CD8-positive, alpha-beta memory T cell (primary cell): ENCODE measurements around the gene SERGEF. TPM values are rescaled to one million over a fixed set of nuclear protein-coding genes. Genes with fewer than 3 reads are reported as not detected.

Source experiments
- CTCF ChIA-PET: fragments of 350-600 bp; sonication (Branson Sonifier 250); formaldehyde crosslinking; loops from one replicate; lab custom pipeline; 2021; ENCODE audit warnings: antibody characterized with exemption; lab: Charles Lee
- POLR2A ChIA-PET: fragments of 350-600 bp; sonication (Branson Sonifier 250); formaldehyde crosslinking; loops from one replicate; lab custom pipeline; 2021; ENCODE audit warnings: antibody characterized with exemption; lab: Charles Lee
- DNase-seq, 5 donors: peaks; one replicate each; pipeline versions ENCODE4 v3.0.0 to v3.0.0-alpha.2; 2020 to 2022; ENCODE audit warnings: mixed read lengths in 1 of 5
- H3K27ac ChIP-seq: one replicate; pipeline ENCODE4 v1.7.0; 2013; ENCODE audit warnings: low read depth, mild to moderate bottlenecking, low read length, moderate library complexity
- H3K27me3 ChIP-seq: 2 replicates; pipeline ENCODE4 v1.7.0; 2013; ENCODE audit warnings: low read length, mild to moderate bottlenecking; ENCODE audit not compliant: insufficient read depth, poor library complexity, severe bottlenecking
- H3K36me3 ChIP-seq: 2 replicates; pipeline ENCODE4 v1.7.0; 2013; ENCODE audit warnings: mild to moderate bottlenecking, low read length, moderate library complexity; ENCODE audit not compliant: insufficient read depth
- H3K4me1 ChIP-seq: 2 replicates; pipeline ENCODE4 v1.7.0; 2013; ENCODE audit warnings: mild to moderate bottlenecking, low read length, moderate library complexity; ENCODE audit not compliant: insufficient read depth
- H3K4me3 ChIP-seq: 2 replicates; pipeline ENCODE4 v1.7.0; 2013; ENCODE audit warnings: mild to moderate bottlenecking, low read length
- H3K9me3 ChIP-seq: 2 replicates; pipeline ENCODE4 v1.7.0; 2013; ENCODE audit warnings: mild to moderate bottlenecking, low read length
- H3K27ac Mint-ChIP-seq, 8 donors: one replicate each; pipeline ENCODE4 v1.8.0; 2020 to 2021; ENCODE audit warnings: mixed read lengths in 8 of 8, mild to moderate bottlenecking in 6 of 8, inconsistent platforms in 3 of 8, moderate library complexity in 3 of 8
- H3K27me3 Mint-ChIP-seq, 2 donors: one replicate each; pipeline ENCODE4 v1.8.0; 2020 to 2021; ENCODE audit warnings: mixed read lengths in 2 of 2, mild to moderate bottlenecking in 1 of 2, moderate library complexity in 1 of 2
- H3K36me3 Mint-ChIP-seq, 3 donors: one replicate each; pipeline ENCODE4 v1.8.0; 2020 to 2021; ENCODE audit warnings: mixed read lengths in 3 of 3, inconsistent platforms in 1 of 3, mild to moderate bottlenecking in 1 of 3
- H3K4me1 Mint-ChIP-seq, 3 donors: one replicate each; pipeline ENCODE4 v1.8.0; 2020 to 2021; ENCODE audit warnings: mixed read lengths in 3 of 3, inconsistent platforms in 1 of 3, mild to moderate bottlenecking in 1 of 3
- H3K4me3 Mint-ChIP-seq, 7 donors: one replicate each; pipeline ENCODE4 v1.8.0; 2020 to 2021; ENCODE audit warnings: mixed read lengths in 7 of 7, mild to moderate bottlenecking in 6 of 7, moderate library complexity in 4 of 7, inconsistent platforms in 2 of 7
- H3K9me3 Mint-ChIP-seq, 5 donors: one replicate each; pipeline ENCODE4 v1.8.0; 2020 to 2022; ENCODE audit warnings: mixed read lengths in 5 of 5, mild to moderate bottlenecking in 3 of 5, moderate library complexity in 2 of 5, inconsistent platforms in 1 of 5
- polyA plus RNA-seq: library from polyadenylated mRNA; unstranded; fragments of 300-500 nt; fragmentation: Illumina TruSeq; gene quantifications from one replicate; pipeline ENCODE4 v1.2.3, GENCODE V29; 2021
- total RNA-seq, 2 experiments: library from RNA; stranded (reverse); gene quantifications; one replicate each; pipeline ENCODE4 v1.2.3, GENCODE V29; 2021

Gene SERGEF
- total and polyA plus RNA-seq, 3 experiments from 2014 or later, result 30.0 to 69.3 (median 34.5) TPM

- CTCF ChIA-PET, result no interaction called here
- Histone ChIP-seq H3K9me3 (no peaks in the 10 kb centered on the region), H3K4me1 (no peaks in the 10 kb centered on the region), H3K27me3 (no peaks in the 10 kb centered on the region), H3K4me3 (no peak overlapping the region), H3K36me3 (no peaks in the 10 kb centered on the region), H3K27ac (no peak overlapping the region)
- H3K9me3 Mint-ChIP-seq, result peaks cover 0 to 2% (median 0%) of the 10 kb centered on the region in 5 donors
- H3K4me3 Mint-ChIP-seq, result no peak overlapping the region
- H3K27ac Mint-ChIP-seq, result no peak overlapping the region
- H3K27me3 Mint-ChIP-seq, result peaks cover 11 to 34% of the 10 kb centered on the region in 2 donors
- H3K4me1 Mint-ChIP-seq, result no peaks in the 10 kb centered on the region
- peak in 1 of 5 donors; percentile 7 for DNase-seq
- H3K36me3 Mint-ChIP-seq, result no peaks in the 10 kb centered on the region
- POLR2A ChIA-PET, result no interaction called here
Observed at GRCh38 chr11:17743026-17743807, 269.6 kb downstream of the SERGEF start.

DNA sequence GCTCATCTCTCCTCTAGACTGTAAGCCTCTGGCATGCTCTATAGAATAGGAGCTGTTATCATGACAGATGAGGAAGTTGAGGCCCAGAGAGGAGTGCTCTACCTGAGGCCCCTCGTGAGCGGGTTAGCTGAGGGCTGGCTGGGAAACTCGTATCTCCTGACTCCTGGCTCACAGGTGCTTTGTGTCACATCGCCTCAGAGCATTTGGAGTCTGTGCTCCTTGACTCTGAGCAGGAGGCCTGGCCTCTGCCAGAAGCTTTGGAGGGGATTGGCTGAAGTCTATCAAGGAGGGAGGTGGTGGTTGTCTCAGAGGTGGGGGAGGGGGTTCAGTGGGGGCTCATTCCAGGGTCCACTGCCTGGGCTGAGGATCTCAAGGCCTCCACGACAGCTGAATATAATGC, 270.8 kb downstream of the SERGEF start:
- DNase-seq, result peak in 1 of 5 donors; percentile 2
- H3K9me3 Mint-ChIP-seq, result peaks cover 0 to 2% (median 0%) of the 10 kb centered on the region in 5 donors
- H3K9me3 ChIP-seq, result no peaks in the 10 kb centered on the region
- no peaks in the 10 kb centered on the region for H3K27me3 ChIP-seq
- no peaks in the 10 kb centered on the region for H3K4me1 Mint-ChIP-seq
- H3K27ac Mint-ChIP-seq, result no peak overlapping the region
- H3K36me3 Mint-ChIP-seq, result no peaks in the 10 kb centered on the region
- H3K27ac ChIP-seq, result no peak overlapping the region
- H3K27me3 Mint-ChIP-seq, result peaks cover 14 to 37% of the 10 kb centered on the region in 2 donors
- H3K4me1 ChIP-seq, result no peaks in the 10 kb centered on the region
- ChIA-PET POLR2A (no interaction called here), CTCF (no interaction called here)
- no peaks in the 10 kb centered on the region for H3K36me3 ChIP-seq
- H3K4me3 Mint-ChIP-seq, result peak overlapping the region in 1 of 7 donors; percentile 14
- H3K4me3 ChIP-seq, result no peak overlapping the region

GRCh38 chr11:17741487-17741886, 271.4 kb downstream of the SERGEF start:
- no peak overlapping the region for H3K27ac Mint-ChIP-seq
- Histone ChIP-seq H3K4me3 (no peak overlapping the region), H3K9me3 (no peaks in the 10 kb centered on the region), H3K4me1 (no peaks in the 10 kb centered on the region), H3K27me3 (peaks cover 4% of the 10 kb centered on the region), H3K27ac (no peak overlapping the region), H3K36me3 (no peaks in the 10 kb centered on the region)
- H3K4me1 Mint-ChIP-seq, result peaks cover 0 to 4% (median 2%) of the 10 kb centered on the region in 3 donors
- H3K36me3 Mint-ChIP-seq, result peaks cover 0 to 2% (median 0%) of the 10 kb centered on the region in 3 donors
- CTCF ChIA-PET, result no interaction called here
- H3K27me3 Mint-ChIP-seq, result peaks cover 15 to 37% of the 10 kb centered on the region in 2 donors
- H3K4me3 Mint-ChIP-seq, result no peak overlapping the region
- peaks cover 0 to 2% (median 0%) of the 10 kb centered on the region in 5 donors for H3K9me3 Mint-ChIP-seq
- POLR2A ChIA-PET, result no interaction called here
- peak in 1 of 5 donors; percentile 27 for DNase-seq

DNA sequence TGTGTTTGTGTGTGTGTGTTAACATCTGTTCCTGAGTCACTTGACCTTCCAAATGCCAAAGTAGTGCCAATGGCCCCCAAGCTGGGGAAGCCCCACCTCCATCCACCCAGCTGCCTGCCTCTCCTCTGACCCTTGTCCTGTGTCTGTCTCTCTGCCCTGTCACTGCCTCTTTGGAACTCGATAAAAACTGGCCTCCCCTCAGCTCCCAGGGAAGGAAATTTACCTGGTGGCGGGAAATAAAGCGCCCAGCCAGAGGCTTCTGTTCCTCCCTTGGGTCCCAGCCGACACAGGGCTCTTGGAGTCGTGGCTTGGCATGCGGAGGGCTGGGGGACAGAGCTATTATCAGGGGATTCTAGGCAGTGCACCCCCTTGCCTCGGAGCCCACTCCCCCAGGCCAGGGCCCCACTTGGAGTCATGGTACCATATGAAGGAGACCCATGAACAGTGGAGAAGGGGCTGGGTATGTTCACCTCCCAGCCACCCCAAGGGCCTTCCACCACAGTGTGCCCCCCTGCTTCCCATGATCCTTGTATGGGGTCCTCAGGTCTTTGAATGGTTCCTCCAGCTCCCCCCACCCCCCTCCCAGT, 272.1 kb downstream of the SERGEF start:
- H3K4me3 ChIP-seq, result no peak overlapping the region
- no peaks in the 10 kb centered on the region for H3K9me3 ChIP-seq
- peaks cover 5% of the 10 kb centered on the region for H3K27me3 ChIP-seq
- Mint-ChIP-seq H3K27me3 (peaks cover 16 to 32% of the 10 kb centered on the region in 2 donors), H3K4me3 (no peak overlapping the region), H3K9me3 (peaks cover 0 to 2% (median 0%) of the 10 kb centered on the region in 5 donors), H3K4me1 (peaks cover 0 to 5% (median 2%) of the 10 kb centered on the region in 3 donors), H3K27ac (no peak overlapping the region), H3K36me3 (peaks cover 0 to 2% (median 0%) of the 10 kb centered on the region in 3 donors)
- DNase-seq, result peak in 1 of 5 donors; percentile 37
- H3K4me1 ChIP-seq, result no peaks in the 10 kb centered on the region
- CTCF ChIA-PET, result no interaction called here
- H3K36me3 ChIP-seq, result no peaks in the 10 kb centered on the region
- H3K27ac ChIP-seq, result no peak overlapping the region
- POLR2A ChIA-PET, result no interaction called here

DNA sequence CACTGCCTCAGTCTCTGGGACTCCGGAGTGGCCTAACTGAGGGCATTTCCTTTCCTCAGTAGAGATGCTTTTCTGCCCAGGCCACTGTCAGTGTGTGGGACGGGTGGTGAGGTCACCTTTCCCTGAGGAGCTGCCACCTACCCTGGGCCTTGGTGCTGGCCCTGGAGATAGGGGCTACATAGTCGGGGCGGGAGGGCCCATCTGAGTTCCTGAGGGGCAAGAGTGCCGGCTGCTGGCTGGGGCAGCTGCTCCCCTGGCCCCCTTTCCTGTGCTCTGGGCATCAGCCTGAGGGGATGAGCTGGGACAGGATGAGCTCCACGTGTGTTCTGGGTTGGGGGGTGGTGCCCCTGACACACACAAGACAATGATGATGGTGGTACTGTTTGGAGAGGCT, 272.9 kb downstream of the SERGEF start:
- Histone ChIP-seq H3K9me3 (no peaks in the 10 kb centered on the region), H3K27ac (no peak overlapping the region), H3K4me1 (no peaks in the 10 kb centered on the region), H3K27me3 (peaks cover 5% of the 10 kb centered on the region), H3K4me3 (no peak overlapping the region), H3K36me3 (no peaks in the 10 kb centered on the region)
- Mint-ChIP-seq H3K27ac (no peak overlapping the region), H3K9me3 (no peaks in the 10 kb centered on the region), H3K36me3 (peaks cover 0 to 2% (median 0%) of the 10 kb centered on the region in 3 donors), H3K4me3 (no peak overlapping the region), H3K27me3 (peaks cover 16 to 29% of the 10 kb centered on the region in 2 donors), H3K4me1 (peaks cover 0 to 5% (median 2%) of the 10 kb centered on the region in 3 donors)
- ChIA-PET POLR2A (no interaction called here), CTCF (interaction anchor here (1.3 kb wide), 1 partner anchor 9 kb away, joined by 5 read pairs; no protein-coding TSS in a partner anchor)
- peak in 1 of 5 donors; percentile 44 for DNase-seq

DNA sequence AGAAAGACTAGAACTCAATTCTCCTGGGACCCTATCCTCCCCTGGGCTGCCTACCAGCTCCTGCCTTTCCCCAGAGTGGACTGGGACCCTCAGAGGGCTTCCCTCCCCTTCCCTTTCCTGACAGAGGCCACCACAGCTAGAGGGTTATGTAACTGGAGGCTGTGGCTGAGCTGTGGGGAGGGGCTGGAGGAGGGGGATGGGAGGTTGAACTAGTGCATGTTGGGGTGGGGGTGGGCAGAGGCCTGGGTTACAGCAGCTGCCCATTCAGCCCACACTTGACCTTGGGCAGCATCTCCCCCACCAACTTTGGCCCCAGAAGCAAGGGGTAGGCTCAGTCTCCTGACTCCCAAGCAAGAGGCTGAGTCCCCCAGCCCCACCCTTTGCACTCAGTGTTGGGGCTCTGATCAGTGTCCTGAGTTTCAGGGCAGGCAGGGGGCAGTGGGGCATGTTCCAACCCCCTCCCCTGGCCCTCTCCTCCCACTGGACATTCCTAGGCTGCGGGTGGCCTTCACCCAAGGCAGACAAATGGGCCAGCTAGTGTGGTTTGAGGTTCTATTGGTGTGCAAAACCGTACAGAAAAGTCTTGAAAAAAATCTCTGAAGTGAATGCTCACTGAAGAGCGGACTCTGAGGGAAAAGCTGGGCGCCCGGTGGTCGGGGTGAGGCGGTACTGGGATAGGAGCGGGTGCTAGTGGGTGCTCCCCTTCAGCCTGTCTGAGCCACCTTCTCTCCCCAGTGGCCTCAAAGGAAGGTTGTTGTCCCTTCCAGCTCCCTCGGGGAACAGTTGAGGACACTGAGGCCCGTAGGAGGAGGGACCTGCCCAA, 274.5 kb downstream of the SERGEF start:
- peaks cover 13% of the 10 kb centered on the region for H3K27me3 ChIP-seq
- peaks cover 0 to 2% (median 0%) of the 10 kb centered on the region in 3 donors for H3K36me3 Mint-ChIP-seq
- no peak overlapping the region for H3K27ac ChIP-seq
- no peaks in the 10 kb centered on the region for H3K36me3 ChIP-seq
- H3K4me1 ChIP-seq, result no peaks in the 10 kb centered on the region
- DNase-seq, result peak in 1 of 5 donors; percentile 24
- no peak overlapping the region for H3K27ac Mint-ChIP-seq
- no peak overlapping the region for H3K4me3 Mint-ChIP-seq
- CTCF ChIA-PET, result no interaction called here
- no peaks in the 10 kb centered on the region for H3K9me3 Mint-ChIP-seq
- POLR2A ChIA-PET, result no interaction called here
- H3K9me3 ChIP-seq, result no peaks in the 10 kb centered on the region
- H3K4me1 Mint-ChIP-seq, result peaks cover 5 to 12% (median 6%) of the 10 kb centered on the region in 3 donors
- H3K27me3 Mint-ChIP-seq, result peaks cover 23 to 38% of the 10 kb centered on the region in 2 donors
- no peak overlapping the region for H3K4me3 ChIP-seq
